Measurements from ENCODE around the gene PTAR1. TPM values are rescaled to one million over a fixed set of nuclear protein-coding genes. Genes with fewer than 3 reads are reported as not detected.
A peak's percentile ranks its signal among the peaks of the same experiment; 100 is the strongest.

The PTAR1 gene
- total RNA-seq, 1 experiment from 2014 or later: 43.5 TPM

- intact Hi-C loops (cut with micrococcal nuclease): no loop called here
- H3K4me1 Mint-ChIP-seq (ENCODE audit: insufficient read depth, unreplicated experiment): no peaks in the 10 kb centered on the region
- peak; percentile 6 for DNase-seq (ENCODE audit: unreplicated experiment)
- H3K27me3 Mint-ChIP-seq (ENCODE audit: insufficient read depth, unreplicated experiment): peaks cover 32% of the 10 kb centered on the region
- no TSS peak for BruUV-seq (replicated peaks)
- ChIA-PET POLR2A (no interaction called here), CTCF (interaction anchor here (0.6 to 0.7 kb wide), 2 partner anchors 11 to 66 kb away, joined by 3 read pairs; no protein-coding TSS in a partner anchor)
- H3K4me3 Mint-ChIP-seq (ENCODE audit: unreplicated experiment): no peak overlapping the region
- H3K27ac Mint-ChIP-seq (ENCODE audit: low read depth, unreplicated experiment): no peak overlapping the region
- no peak for TF ChIP-seq CTCF (IDR thresholded peaks at IDR 0.05; ENCODE audit: unreplicated experiment)
- H3K36me3 Mint-ChIP-seq (ENCODE audit: insufficient read depth, unreplicated experiment): no peaks in the 10 kb centered on the region
- H3K9me3 Mint-ChIP-seq (ENCODE audit: unreplicated experiment): peaks cover 19% of the 10 kb centered on the region
These were observed 62.3 kb downstream of the PTAR1 start for GRCh38 chr9:69697475-69697874.

GRCh38 chr9:69696802-69697201, 63.0 kb downstream of the PTAR1 start:
- no TSS peak for BruUV-seq (replicated peaks)
- Mint-ChIP-seq H3K4me3 (ENCODE audit: unreplicated experiment) (no peak overlapping the region), H3K4me1 (ENCODE audit: insufficient read depth, unreplicated experiment) (no peaks in the 10 kb centered on the region), H3K9me3 (ENCODE audit: unreplicated experiment) (peaks cover 19% of the 10 kb centered on the region), H3K36me3 (ENCODE audit: insufficient read depth, unreplicated experiment) (no peaks in the 10 kb centered on the region), H3K27ac (ENCODE audit: low read depth, unreplicated experiment) (no peak overlapping the region), H3K27me3 (ENCODE audit: insufficient read depth, unreplicated experiment) (peaks cover 39% of the 10 kb centered on the region)
- ChIA-PET POLR2A (no interaction called here), CTCF (no interaction called here)
- intact Hi-C loops (cut with micrococcal nuclease): no loop called here
- TF ChIP-seq CTCF (IDR thresholded peaks at IDR 0.05; ENCODE audit: unreplicated experiment): no peak
- no peak for DNase-seq (ENCODE audit: unreplicated experiment)

- no TSS peak for BruUV-seq (replicated peaks)
- Mint-ChIP-seq H3K27ac (ENCODE audit: low read depth, unreplicated experiment) (no peak overlapping the region), H3K27me3 (ENCODE audit: insufficient read depth, unreplicated experiment) (peaks cover 24% of the 10 kb centered on the region), H3K4me1 (ENCODE audit: insufficient read depth, unreplicated experiment) (no peaks in the 10 kb centered on the region), H3K4me3 (ENCODE audit: unreplicated experiment) (no peak overlapping the region), H3K36me3 (ENCODE audit: insufficient read depth, unreplicated experiment) (peaks cover 6% of the 10 kb centered on the region), H3K9me3 (ENCODE audit: unreplicated experiment) (no peaks in the 10 kb centered on the region)
- no peak for TF ChIP-seq CTCF (IDR thresholded peaks at IDR 0.05; ENCODE audit: unreplicated experiment)
- POLR2A ChIA-PET: no interaction called here
- CTCF ChIA-PET: interaction anchor here (0.5 to 1.4 kb wide), 2 partner anchors 11 to 17 kb away, joined by 3 to 4 read pairs; no protein-coding TSS in a partner anchor
- intact Hi-C loops (cut with micrococcal nuclease): no loop called here
- DNase-seq (ENCODE audit: unreplicated experiment): no peak
These were observed 69.7 kb downstream of the PTAR1 start for GRCh38 chr9:69689991-69690538.

- Mint-ChIP-seq H3K4me3 (ENCODE audit: unreplicated experiment) (no peak overlapping the region), H3K9me3 (ENCODE audit: unreplicated experiment) (no peaks in the 10 kb centered on the region), H3K27ac (ENCODE audit: low read depth, unreplicated experiment) (no peak overlapping the region), H3K4me1 (ENCODE audit: insufficient read depth, unreplicated experiment) (no peaks in the 10 kb centered on the region), H3K27me3 (ENCODE audit: insufficient read depth, unreplicated experiment) (no peaks in the 10 kb centered on the region), H3K36me3 (ENCODE audit: insufficient read depth, unreplicated experiment) (peaks cover 6% of the 10 kb centered on the region)
- POLR2A ChIA-PET: no interaction called here
- no peak for DNase-seq (ENCODE audit: unreplicated experiment)
- CTCF ChIA-PET: no interaction called here
- TF ChIP-seq CTCF (IDR thresholded peaks at IDR 0.05; ENCODE audit: unreplicated experiment): no peak
- BruUV-seq (replicated peaks): no TSS peak
- intact Hi-C loops (cut with micrococcal nuclease): no loop called here
These were observed 75.9 kb downstream of the PTAR1 start for GRCh38 chr9:69683927-69684326.

Measured in MCF 10A (cell line).